H1 (cell line): Measurements from ENCODE around the gene TRIL. TPM values are rescaled to one million over a fixed set of nuclear protein-coding genes. Genes with fewer than 3 reads are reported as not detected.

Experiments used
- polyA plus RNA-seq, 7 experiments: library from polyadenylated mRNA; depleted of rRNA in 3 of 7; stranded (reverse) in 5 of 7; unstranded in 2 of 7; fragments of >200 nt in 5 of 7; fragments of 200-250 nt in 2 of 7; gene quantifications; 1 replicate in 5 of 7; 2 replicates in 1 of 7; 4 replicates in 1 of 7; pipeline versions ENCODE4 v1.2.1 to v1.2.3, GENCODE V29; 2011 to 2013; ENCODE audit warnings: missing spikeins in 2 of 7, mixed read lengths in 2 of 7
- total RNA-seq: library from RNA; stranded (reverse); fragmentation: NEBNext Ultra II Directional; extraction: Animal tissue kit (Norgen Biotek cat#: 25700); gene quantifications from 2 replicates; pipeline ENCODE4 v1.2.1, GENCODE V29; 2021
- TF ChIP-seq, protein P1 (sequence below): IDR thresholded peaks from 2 replicates; pipeline ENCODE4 v1.6.1; 2012; ENCODE audit warnings: low read length, inconsistent platforms

Gene TRIL
- total and polyA plus RNA-seq, 2 of the 8 experiments (the other 6 are each of a cell fraction or from before 2014, with no cell fraction given): 3.9 to 5.5 TPM

DNA sequence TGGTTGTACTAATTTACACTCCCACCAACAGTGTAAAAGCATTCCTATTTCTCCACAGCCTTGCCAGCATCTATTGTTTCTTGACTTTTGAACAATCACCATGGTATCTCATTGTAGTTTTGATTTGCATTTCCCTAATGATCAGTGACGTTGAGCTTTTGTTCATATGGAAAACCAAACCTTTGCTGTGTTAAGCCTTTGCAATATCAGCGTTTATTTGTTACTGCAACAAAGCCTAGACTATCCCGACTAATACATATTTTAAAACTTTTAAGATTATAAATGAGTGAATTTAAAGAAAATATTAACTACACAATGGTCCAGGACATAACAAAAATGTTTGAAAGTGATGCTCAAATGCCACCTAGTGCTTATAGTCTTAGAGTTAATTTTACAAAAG is 26.6 kb downstream of the TRIL start (continued):
- TF ChIP-seq, protein P1, sequence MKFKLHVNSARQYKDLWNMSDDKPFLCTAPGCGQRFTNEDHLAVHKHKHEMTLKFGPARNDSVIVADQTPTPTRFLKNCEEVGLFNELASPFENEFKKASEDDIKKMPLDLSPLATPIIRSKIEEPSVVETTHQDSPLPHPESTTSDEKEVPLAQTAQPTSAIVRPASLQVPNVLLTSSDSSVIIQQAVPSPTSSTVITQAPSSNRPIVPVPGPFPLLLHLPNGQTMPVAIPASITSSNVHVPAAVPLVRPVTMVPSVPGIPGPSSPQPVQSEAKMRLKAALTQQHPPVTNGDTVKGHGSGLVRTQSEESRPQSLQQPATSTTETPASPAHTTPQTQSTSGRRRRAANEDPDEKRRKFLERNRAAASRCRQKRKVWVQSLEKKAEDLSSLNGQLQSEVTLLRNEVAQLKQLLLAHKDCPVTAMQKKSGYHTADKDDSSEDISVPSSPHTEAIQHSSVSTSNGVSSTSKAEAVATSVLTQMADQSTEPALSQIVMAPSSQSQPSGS: no peak
